Measurements from ENCODE around the gene SV2C.
"Not testable (repeated sequence)": the region's sequence is repeated elsewhere in the genome, so short reads cannot be mapped to it uniquely, and the experiment has no call there.

SV2C gene, protein sequence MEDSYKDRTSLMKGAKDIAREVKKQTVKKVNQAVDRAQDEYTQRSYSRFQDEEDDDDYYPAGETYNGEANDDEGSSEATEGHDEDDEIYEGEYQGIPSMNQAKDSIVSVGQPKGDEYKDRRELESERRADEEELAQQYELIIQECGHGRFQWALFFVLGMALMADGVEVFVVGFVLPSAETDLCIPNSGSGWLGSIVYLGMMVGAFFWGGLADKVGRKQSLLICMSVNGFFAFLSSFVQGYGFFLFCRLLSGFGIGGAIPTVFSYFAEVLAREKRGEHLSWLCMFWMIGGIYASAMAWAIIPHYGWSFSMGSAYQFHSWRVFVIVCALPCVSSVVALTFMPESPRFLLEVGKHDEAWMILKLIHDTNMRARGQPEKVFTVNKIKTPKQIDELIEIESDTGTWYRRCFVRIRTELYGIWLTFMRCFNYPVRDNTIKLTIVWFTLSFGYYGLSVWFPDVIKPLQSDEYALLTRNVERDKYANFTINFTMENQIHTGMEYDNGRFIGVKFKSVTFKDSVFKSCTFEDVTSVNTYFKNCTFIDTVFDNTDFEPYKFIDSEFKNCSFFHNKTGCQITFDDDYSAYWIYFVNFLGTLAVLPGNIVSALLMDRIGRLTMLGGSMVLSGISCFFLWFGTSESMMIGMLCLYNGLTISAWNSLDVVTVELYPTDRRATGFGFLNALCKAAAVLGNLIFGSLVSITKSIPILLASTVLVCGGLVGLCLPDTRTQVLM

GRCh38 chr5:76082772-76083554 is at the start of gene SV2C:
Gene SV2C, plus strand, starts transcription at chr5:76083383. Its CDS starts 48,368 bp downstream, at chr5:76131751.
- peak; percentile 10 for DNase-seq (ENCODE audit: low read depth)

DNA sequence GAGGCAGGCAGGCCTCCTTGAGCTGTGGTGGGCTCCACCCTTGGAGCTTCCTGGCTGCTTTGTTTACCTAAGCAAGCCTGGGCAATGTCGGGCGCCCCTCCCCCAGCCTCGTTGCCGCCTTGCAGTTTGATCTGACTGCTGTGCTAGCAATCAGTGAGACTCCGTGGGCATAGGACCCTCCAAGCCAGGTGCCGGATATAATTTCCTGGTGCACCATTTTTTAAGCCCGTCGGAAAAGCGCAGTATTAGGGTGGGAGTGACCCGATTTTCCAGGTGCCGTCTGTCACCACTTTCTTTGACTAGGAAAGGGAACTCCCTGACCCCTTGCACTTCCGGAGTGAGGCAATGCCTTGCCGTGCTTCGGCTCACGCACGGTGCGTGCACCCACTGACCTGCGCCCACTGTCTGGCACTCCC is 45.4 kb upstream of the SV2C start:
- DNase-seq (ENCODE audit: low read depth) = not testable (repeated sequence)

- DNase-seq (ENCODE audit: low read depth) = no peak
These were observed 45.0 kb upstream of the SV2C start for GRCh38 chr5:76038212-76038611.

DNA sequence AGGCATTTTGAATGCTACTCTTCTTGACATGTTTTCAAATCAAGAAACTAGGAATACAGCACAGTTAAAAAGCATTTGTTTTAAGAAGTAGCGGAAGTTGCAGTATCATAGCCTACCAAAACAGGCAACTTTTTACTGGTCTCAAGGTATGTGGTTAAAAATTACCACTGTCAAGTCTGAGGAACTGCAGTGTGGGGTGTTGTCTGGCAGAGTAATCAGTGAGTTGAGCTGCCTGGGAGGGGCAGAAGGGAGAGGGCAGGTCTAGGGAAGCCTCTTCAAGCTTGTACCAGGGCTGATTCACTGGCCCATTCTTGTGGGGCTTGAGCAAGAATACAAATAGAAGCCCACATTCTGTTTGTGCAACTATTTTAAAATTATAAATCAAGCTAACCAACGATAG is 42.4 kb upstream of the SV2C start:
- no peak for DNase-seq (ENCODE audit: low read depth)

- DNase-seq (ENCODE audit: low read depth) = no peak
These were observed 41.3 kb upstream of the SV2C start for GRCh38 chr5:76041863-76042262.

- peak; percentile 42 for DNase-seq (ENCODE audit: low read depth)
These were observed 36.4 kb upstream of the SV2C start for GRCh38 chr5:76046741-76047140.

- DNase-seq (ENCODE audit: low read depth) = no peak
These were observed 33.0 kb upstream of the SV2C start for GRCh38 chr5:76050134-76050533.

DNA sequence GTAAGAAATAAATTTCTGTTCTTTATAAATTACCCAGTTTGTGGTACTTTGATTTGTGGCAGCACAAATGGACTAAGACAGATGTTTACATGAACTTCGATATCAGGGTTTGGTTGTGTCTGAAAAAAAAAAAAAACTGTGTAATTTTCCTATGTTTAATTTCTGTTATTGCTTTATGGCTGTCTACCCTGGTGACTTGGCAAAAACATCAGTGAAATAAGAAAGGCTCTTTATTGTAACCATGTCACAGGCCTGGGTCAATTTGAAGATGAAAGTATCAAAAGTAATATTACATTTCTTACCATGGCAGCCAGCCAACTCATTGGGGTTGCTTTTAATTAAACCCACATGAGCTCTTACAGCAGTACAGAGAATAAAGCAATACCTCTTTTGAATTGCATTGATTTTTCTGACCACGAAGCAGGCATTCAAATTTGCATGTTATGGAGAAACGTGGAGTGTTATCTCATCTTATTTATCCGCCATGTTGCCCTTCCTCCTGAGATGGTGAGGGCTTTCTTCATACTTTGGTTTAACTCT is 20.6 kb upstream of the SV2C start:
- no peak for DNase-seq (ENCODE audit: low read depth)

GRCh38 chr5:76065258-76065657 is 17.9 kb upstream of the SV2C start:
- DNase-seq (ENCODE audit: low read depth) = no peak

GRCh38 chr5:76069061-76069735 is 14.0 kb upstream of the SV2C start:
- no peak for DNase-seq (ENCODE audit: low read depth)

- no peak for DNase-seq (ENCODE audit: low read depth)
These were observed 8.6 kb upstream of the SV2C start for GRCh38 chr5:76074487-76075065.

GRCh38 chr5:76081811-76082771 is 1.1 kb upstream of the SV2C start:
- no peak for DNase-seq (ENCODE audit: low read depth)

- DNase-seq (ENCODE audit: low read depth) = no peak
These were observed 642 bp downstream of the SV2C start for GRCh38 chr5:76083555-76084495.

- DNase-seq (ENCODE audit: low read depth) = no peak
These were observed 1.5 kb downstream of the SV2C start for GRCh38 chr5:76084496-76085242.

DNA sequence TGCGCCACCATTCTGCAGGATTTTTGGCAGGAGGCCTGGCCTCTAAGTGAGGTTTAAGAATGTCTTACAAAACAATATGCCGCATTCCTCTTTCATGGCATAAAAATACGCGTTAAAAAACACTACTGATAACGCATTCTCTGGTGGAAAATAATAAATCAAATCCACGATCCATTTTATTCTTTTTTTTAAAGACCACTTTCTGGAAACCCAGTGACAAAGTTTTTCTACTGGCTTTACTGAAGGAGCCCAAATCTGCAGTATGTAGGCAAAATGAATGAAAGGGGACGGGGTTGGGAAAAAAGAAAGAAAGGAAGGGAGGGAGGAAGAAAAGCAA is 2.0 kb downstream of the SV2C start:
- DNase-seq (ENCODE audit: low read depth) = no peak

- no peak for DNase-seq (ENCODE audit: low read depth)
These were observed 2.9 kb downstream of the SV2C start for GRCh38 chr5:76086095-76086494.

- DNase-seq (ENCODE audit: low read depth) = not testable (repeated sequence)
These were observed 6.0 kb downstream of the SV2C start for GRCh38 chr5:76089156-76089555.

DNA sequence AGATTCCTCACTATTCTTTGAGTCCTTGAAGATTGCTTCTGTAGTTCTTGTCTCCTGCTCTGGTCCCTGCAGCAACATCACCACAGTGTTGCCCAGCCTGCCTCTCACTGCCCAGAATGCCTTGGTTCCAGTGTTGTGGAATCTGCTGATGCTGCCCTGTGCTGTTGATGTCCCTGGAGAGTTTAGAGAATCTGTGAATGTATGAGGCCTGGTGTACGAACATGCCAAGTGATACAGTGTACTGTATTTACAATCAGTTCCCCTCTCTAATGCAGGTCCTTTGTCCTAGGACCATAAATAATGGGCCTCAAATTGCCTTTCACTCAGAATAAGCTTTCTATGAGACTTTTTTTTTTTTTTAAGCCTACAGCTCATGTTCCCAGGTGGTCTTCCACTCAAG is 8.2 kb downstream of the SV2C start:
- no peak for DNase-seq (ENCODE audit: low read depth)

Data from iris pigment epithelial cell (primary cell).